ENCODE measurements around the gene DEDD.

DEDD gene

DNA sequence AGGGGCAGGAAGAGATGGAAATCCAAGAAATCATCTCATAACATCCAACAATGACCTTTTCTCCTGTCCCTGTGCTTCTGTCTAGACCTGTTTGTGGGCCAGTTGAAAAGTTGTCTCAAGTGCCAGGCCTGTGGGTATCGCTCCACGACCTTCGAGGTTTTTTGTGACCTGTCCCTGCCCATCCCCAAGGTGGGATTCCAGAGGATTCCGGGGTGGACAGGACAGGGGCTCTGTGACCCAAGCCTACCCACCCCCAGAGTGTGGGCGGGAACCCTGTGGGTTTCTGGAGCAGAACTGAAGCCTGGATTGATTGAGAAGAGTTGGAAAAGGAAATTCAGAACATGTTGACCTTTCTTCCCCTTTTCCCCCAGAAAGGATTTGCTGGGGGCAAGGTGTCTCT is 31.3 kb upstream of the DEDD start:
- no peak for DNase-seq (ENCODE audit: low spot score)

DNA sequence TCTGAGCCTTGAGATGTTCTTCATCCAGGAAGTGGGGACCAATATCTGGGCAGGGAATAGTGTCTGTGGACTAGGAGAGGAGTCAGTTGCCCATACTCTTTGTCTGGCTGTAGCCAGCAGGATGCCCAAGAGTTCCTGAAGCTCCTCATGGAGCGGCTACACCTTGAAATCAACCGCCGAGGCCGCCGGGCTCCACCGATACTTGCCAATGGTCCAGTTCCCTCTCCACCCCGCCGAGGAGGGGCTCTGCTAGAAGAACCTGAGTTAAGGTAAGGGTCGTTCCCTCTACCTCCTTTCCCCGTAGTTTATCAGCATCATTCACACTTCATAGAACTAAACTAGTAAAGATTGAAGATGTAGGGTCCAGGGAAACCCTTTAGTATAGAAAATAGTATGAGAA is 30.3 kb upstream of the DEDD start:
- DNase-seq (ENCODE audit: low spot score), result no peak

DNA sequence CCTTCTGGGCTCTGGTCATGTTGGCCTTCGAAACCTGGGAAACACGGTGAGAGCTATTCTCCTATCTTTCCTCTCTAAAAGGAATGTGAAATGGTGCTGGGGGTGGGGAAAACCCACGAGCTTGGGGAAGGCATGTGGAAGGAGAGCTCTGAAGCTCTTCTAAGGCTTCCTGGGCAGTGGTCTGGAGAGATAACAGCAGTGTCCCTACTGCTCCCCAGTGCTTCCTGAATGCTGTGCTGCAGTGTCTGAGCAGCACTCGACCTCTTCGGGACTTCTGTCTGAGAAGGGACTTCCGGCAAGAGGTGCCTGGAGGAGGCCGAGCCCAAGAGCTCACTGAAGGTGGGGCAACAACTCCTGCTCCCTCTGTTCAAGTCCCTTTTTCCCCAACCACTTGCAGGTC is 29.6 kb upstream of the DEDD start:
- DNase-seq (ENCODE audit: low spot score), result no peak

DNA sequence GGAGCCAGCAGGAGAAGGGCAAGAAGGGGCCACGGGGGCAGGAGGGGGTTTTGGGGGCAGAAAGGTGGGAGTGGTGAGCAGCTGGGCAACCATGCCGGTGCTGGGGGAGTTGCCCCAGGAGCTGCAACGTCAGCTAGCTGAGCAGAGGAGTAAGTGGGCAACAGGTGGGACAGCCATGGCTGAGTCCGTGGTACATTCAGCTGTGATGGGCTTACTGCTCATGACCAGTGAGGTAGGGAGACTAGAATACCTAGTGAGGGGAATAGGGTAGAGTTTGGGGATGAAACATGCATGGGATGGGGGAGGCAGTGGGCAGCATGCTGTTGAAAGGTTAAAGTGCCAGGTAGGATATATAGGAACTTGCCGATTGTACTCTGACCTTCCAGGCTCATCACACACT is 29.2 kb upstream of the DEDD start:
- DNase-seq (ENCODE audit: low spot score), result no peak

DNA sequence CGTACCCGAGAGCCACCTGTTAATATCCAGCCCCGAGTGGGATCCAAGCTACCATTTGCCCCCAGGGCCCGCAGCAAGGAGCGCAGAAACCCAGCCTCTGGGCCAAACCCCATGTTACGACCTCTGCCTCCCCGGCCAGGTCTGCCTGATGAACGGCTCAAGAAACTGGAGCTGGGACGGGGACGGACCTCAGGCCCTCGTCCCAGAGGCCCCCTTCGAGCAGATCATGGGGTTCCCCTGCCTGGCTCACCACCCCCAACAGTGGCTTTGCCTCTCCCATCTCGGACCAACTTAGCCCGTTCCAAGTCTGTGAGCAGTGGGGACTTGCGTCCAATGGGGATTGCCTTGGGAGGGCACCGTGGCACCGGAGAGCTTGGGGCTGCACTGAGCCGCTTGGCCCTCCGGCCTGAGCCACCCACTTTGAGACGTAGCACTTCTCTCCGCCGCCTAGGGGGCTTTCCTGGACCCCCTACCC is 28.2 kb upstream of the DEDD start:
- no peak for DNase-seq (ENCODE audit: low spot score)

DNA sequence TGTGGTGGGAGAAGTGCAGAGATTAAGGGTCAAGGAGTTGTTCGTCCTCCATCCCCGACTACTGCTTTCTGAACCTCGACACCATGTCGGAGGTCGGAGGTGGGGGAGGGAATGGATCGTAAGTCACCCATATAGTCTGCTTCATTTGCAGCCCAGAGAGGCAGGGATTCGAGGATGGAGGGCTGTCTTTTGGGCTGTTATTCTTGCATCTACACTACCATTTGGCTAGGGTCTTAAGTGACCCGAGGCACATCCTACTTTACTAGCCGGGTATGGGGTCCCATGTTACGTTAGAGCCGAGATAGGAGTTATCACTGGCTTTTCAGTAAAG is 27.4 kb upstream of the DEDD start:
- DNase-seq (ENCODE audit: low spot score), result no peak

DNA sequence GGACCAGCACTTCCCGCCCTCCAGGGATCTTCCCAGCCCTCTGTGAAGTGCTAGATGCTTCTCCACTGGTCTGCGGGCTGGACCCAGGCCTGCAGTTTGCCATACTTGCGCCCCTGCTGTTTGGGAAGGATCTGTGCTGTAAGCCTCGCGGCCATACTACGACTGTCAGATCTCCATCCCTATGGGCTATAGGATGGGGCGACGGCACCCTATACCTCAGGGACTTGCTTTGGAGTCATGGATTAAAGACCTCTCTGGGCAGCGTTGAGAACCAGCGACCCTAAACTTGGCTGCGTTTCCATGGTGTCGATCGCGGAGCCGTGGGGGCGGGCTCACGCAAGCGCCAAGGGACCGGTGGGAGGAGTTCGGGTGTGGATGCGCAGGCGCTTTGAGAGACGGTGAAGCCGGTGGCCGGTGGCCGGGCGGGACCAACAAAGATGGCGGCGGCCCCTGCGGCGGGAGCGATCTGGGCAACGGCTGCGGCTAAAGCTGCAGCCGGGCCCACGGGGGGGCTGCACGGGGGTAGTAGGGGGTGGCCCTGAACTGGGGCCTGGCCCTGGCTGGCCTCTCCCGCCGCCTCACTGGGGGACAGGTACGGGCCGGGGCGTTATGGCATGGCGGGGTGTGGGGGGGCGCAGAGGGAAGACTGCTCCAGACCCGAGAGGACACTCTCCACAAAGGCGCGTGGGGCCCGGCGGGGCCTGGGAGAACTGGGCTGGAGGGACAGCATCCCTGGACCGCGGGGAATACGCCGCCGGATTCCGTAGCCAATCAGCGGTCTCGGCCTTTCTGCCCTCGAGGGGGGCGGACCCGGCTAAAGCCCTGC is 26.8 kb upstream of the DEDD start, which contains the start of gene USP21:
Gene USP21 (plus strand): TSS at position 414 of the 826 bp plus-strand sequence. CDS start 1,141 bp downstream, outside the sequence.
- peak; percentile 99 for DNase-seq (ENCODE audit: low spot score)

DNA sequence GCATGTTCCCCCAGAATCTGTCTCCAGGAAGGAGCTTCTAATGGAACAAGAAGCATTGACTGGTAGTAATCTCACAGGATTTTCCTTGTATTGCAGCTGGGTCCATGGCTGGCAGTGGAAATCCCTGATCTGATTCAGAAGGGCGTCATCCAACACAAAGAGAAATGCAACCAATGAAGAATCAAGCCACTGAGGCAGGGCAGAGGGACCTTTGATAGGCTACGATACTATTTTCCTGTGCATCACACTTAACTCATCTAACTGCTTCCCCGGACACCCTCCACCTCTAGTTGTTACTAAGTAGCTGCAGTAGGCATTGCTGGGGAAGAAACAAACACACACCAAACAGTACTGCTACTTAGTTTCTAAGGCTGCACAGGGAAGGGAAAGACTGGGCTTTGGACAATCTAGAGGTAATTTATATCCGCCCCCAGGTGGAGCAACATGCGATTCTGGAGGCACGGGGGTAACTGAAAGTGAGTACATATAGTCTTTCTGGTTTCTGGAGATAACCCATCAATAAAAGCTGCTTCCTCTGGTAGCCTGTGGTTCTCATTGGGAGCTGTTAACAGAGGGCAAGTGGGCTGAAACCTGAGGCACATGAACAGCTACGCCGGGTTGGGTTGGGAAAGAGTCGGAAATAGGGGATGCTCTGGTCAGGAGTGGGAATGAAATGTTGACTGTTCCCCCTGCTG is 26.0 kb upstream of the DEDD start:
- DNase-seq (ENCODE audit: low spot score), result no peak

DNA sequence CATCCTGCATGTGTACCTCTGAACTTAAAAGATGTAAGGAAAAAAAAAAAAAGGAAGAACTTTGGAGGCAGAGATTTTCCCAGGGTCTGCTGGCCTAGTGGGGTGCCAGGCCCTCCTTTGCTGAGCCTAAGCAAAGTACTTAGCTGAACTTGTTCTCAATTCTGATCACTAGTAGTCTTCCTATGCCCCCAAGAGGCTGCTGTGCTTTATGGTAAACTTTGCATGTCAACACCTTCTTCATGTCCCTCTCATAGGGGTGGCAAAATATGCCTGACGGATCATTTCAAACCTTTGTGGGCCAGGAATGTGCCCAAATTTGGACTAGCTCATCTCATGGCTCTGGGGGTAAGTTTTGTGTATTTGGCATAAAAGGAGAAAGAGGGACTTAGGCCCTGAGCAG is 25.4 kb upstream of the DEDD start:
- no peak for DNase-seq (ENCODE audit: low spot score)

DNA sequence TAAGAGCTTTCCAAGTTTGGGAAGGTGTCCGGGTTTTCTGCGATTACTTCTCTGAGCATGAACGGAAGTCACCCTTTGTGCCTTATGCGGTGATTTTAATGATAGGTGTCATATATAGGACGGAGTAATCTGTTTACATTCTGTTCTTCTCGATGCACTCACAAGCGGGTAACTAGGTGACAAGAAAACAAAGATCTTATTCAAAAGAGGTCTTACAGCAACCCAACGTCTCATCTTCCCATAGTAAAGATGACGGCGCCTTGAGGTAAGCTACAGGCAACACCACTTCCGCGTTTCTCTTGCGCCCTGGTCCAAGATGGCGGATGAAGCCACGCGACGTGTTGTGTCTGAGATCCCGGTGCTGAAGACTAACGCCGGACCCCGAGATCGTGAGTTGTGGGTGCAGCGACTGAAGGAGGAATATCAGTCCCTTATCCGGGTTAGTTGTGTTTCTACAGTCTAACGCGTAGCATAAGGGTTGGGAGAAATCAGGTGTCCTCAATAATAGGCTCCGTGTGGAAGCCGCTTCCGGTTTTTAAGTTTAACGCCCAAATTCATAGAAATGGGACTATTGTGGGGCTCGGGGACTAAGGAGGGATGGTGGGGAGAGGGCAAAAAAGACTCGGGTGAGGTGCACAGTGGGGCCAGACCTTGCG is 21.3 kb upstream of the DEDD start, which contains the start of gene UFC1:
Gene UFC1 (plus strand): TSS at position 297 of the 656 bp plus-strand sequence. CDS start 20 bp downstream, at position 317.
- DNase-seq (ENCODE audit: low spot score), result peak; percentile 87

DNA sequence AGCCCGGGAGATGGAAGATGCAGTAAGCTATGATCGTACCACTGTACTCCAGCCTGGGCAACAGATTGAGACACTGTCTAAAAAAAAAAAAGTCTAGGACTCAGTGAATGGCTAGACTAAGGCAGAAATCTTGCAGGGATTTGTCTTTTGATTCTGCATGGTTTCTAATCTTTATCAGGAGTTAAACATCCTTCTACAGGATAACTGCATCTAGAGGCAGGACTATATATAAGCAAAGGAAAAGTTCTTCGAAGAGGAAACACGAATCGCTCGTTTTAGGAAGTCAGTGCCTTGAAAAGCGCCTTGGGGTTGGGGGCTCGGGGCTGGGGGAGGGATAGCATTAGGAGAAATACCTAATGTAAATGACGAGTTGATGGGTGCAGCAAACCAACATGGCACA is 20.7 kb upstream of the DEDD start:
- DNase-seq (ENCODE audit: low spot score), result no peak

DNA sequence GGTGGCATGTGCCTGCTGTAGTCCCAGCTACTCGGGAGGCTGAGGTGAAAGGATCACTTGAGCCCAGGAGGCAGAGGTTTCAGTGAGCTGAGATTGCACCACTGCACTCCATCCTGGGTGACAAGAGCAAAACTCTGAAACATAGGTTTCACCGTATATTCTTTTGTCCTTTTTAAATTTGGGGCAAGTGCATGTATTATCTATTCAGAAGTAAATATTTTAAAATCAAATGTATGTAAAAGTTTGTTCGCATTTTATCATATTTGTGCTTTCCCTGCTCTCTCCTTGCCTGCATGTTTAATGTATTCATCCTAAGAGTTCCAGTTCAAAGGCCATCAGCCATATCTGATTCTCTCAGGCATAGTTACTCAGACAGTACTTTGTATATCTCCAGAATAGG is 13.4 kb upstream of the DEDD start:
- no peak for DNase-seq (ENCODE audit: low spot score)

DNA sequence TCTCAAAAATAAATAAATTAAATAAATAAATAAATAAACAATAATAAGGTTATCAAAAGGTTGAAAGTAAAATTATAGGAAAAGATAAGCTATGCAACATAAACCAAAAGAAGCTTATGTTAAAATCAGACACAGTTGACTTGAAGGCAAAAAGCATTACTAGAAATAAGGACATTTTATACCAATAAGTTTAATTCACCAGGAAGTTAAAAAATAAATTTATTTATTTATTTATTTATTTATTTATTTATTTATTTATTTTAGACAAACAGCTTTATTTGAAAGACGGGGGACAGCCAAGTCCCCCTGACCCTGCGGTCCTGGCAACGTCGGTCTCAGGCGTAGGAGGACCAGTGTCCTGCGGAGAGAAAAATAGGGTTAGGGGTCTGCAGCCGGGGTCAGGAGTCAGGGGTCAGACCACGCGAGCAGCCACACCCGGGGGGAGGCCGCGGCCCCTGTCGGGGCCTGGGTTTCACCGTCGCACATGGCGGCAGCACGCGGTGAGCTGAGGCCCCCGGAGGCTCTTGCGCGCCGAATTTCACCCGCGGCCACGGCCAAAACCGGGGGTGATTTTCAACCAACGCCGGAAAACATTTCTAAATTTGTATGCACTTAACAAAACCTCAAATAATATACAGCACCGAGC is 8.4 kb upstream of the DEDD start:
- DNase-seq (ENCODE audit: low spot score), result no peak

DNA sequence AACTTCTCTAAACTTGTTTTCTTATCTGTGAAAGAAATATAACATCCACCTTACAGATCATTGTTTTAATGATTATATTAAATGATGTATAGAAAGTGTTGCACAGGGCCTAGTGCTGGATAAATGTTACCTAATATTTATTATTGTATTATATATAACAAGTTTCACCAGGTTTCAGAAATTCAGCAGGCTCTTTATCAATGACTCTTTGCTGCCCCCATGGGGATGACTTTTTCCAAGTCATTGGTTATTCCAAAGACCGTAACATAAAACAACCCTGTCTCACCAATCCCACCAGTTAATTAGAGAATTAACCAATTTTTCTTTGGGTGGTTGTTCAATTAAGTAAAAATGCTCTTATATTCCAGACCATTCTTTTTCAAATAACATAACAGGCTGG is 7.3 kb upstream of the DEDD start:
- DNase-seq (ENCODE audit: low spot score), result peak; percentile 52

DNA sequence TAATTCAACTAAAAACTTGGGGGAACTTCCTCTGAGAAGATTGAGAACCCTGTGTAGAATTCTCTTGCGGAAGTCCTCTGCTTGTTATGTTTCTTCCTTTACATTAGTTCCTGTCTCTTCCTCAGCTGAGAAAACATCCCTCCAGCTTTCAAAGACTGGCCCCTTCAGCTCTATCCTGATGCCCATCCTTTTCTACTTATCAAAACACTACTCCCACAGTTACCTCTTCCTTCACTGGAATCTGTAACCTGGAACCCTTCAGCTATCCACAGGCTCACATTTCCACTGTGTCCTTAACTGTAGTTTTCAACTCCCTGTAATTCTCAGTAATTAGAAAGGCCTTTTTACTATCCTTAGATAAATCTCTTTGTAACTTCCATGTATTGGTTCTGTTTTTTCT is 6.0 kb upstream of the DEDD start:
- no peak for DNase-seq (ENCODE audit: low spot score)

DNA sequence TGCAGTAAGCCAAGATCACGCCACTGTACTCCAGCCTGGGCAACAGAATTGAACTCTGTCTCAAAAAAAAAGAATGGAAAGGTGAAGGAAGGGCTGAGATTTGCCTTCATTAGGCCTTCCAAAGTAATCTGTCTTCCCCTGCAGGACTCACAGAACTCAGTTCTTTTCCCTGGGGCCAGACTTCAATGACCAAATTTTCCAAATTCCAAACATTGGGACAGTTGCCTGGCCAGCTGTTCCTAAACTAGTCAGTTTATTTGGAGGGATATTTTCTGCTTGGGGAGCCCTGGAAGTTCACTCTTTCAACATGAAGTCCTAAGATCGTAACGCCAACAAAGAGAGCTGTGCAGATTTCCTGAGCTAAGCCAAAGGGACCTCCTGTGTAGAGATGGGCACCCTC is 5.4 kb upstream of the DEDD start:
- DNase-seq (ENCODE audit: low spot score), result no peak

DNA sequence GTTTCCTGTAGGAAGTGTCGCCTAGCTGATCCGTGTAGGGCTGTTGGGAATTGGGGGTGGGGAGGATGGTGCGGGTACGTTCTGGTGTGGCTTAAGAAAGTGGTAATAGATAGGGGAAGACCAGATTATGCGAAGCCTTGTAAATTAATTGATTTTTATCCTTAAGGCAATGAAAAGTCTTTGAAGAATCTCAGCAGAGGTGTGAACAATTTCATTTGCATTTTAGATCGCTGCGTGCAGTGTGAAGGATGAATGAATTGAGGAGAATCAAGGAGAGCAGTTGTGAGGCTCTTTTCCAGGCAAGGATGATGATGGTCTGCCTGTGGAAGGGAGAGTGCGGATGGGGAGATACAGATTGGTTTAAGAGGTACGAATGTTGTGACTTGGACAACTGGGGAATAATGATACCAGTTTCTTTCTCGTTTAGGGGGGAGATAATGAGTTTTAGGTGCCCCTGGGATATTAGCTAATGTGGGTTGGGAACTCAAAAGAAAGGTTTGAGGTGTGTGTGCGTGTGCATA is 813 bp upstream of the DEDD start:
- DNase-seq (ENCODE audit: low spot score), result peak; percentile 13

DNA sequence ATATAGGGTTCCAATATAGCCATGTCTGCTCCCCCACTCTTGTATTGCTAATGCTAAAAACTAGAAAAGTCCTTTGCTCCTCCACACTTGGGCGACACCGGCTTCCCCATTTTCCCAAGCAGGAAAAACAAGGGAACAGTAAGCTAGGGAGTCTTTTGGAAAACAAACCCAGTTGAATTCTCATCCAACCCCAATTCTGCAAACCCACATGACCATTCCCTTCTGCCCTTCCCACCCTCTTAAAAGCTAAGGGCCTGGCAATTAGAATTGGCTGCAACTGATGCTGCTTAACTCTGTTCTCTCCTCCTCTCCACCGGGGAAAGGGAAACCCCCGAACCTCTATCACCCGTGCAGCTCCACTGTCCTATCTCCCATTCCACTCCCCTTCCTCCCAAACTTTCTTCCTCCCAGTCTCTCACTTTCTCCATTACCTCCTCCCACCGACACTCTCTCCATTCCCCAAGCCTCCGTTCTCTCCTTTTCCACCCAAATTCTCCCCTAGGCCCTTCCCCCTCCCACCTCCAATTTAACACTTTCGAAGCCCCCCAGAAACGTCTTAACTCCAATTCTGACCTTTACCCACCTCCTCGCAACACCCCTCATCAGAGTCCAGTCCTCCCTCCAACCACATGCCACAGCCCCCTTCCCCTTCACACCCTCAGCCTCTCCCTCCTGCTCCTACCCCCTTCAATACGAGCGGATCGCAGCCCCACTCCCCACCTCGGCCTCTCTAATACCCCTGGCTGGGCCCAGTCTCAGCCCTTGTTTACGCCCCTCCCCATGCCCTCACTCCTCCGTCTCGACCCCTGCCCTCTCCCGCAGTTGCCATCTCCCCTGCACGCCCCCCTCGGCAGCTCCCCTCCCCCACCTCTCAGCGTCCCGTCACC is 701 bp downstream of the DEDD start:
- peak; percentile 32 for DNase-seq (ENCODE audit: low spot score)

DNA sequence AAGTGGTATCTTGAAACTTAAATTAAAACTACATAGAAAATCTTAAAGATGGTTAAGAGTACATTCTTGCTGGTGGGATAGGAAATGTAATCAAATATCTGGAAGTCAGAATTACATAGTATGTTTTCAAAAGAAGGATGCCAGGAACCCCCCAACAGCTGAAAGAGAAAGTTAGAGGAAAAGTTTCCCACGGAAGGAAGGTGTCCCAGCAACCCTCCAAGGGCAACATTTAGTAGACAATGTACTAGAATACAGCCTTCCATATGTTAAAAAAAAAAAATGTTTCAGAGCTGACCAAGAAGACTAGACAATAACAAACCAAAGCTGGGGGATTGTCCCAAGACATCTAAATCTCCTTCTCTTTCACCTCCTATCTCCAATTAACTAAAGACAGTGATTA is 2.2 kb downstream of the DEDD start:
- DNase-seq (ENCODE audit: low spot score), result no peak

DNA sequence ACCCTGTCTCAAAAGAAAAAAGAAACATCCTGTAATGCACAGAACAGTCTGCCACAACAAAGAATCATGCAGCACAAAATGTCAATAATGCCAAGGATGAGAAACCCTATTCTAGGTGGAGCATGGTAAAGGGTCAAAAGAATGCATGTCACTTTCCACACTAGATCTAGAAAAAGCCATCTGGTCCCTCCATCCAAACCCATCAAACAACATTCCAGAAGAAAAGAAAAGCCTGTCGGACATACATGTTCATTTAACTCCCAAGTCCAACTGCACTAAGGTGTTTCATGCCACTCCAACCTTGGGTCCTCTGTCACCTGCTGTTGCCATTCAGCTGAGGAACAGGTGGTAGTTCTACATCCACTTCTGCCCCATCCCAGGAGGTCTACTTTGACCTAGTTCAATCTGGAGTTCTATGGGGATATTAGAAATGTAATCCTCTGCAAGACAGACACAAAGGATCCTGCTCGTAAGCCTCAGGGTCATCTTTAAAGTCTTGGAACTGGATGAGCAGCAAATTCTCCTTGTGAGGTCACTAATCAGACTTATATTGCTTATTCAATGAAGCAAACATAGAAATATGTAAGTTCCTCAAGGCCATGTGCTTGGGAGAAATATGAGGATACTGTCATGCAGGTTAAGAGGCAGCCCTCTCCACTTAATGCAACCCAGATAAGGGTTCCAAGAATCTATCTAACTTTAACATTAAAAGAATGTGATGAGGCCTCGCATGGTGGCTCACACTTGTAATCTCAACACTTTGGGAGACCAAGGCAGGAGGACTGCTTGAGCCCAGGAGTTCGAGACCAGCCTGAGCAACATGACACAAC is 3.7 kb downstream of the DEDD start:
- no peak for DNase-seq (ENCODE audit: low spot score)

All from AG20443 (cell line).